ENCODE results near the gene MUS81. TPM values are rescaled to one million over a fixed set of nuclear protein-coding genes. Genes with fewer than 3 reads are reported as not detected.

MUS81 gene
- total RNA-seq, 1 donor from 2014 or later = 71.8 TPM

DNA sequence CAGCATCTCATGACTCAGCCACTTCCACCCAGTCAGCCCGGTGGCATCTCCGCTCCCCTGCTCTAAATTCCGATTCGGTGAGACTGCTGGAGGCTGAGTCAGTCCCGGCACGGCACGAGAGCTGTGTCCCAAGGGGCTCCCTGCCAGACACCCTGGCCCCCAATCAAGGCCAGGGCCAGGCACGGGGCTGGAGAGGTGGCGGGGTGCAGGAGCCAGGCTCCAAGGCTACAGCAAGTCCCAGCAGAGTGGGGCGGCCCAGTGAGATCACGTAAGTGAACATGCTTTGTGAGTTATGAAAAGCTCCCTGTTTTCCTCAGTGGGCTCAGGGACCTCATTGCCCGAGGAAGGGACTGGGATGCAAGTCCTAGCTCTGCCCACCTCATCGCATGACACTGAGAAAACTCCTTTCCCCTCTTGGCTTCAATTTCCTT, 55.6 kb downstream of the MUS81 start:
- TF ChIP-seq, protein P1, sequence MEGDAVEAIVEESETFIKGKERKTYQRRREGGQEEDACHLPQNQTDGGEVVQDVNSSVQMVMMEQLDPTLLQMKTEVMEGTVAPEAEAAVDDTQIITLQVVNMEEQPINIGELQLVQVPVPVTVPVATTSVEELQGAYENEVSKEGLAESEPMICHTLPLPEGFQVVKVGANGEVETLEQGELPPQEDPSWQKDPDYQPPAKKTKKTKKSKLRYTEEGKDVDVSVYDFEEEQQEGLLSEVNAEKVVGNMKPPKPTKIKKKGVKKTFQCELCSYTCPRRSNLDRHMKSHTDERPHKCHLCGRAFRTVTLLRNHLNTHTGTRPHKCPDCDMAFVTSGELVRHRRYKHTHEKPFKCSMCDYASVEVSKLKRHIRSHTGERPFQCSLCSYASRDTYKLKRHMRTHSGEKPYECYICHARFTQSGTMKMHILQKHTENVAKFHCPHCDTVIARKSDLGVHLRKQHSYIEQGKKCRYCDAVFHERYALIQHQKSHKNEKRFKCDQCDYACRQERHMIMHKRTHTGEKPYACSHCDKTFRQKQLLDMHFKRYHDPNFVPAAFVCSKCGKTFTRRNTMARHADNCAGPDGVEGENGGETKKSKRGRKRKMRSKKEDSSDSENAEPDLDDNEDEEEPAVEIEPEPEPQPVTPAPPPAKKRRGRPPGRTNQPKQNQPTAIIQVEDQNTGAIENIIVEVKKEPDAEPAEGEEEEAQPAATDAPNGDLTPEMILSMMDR (conservative IDR thresholded peaks at IDR 0.05; ENCODE audit: low read depth, low read length) = no peak
- H3K4me3 ChIP-seq (ENCODE audit: low read depth, low read length) = peak overlapping the region; percentile 5
- DNase-seq (ENCODE audit: low read depth) = peak; percentile 75

Other genes starting within 250 kb of the MUS81 start
- 55.0 and 55.3 TPM in 2 replicates for gene MAP3K11, start 246.2 kb upstream of the MUS81 start, total RNA-seq
- 35.9 and 41.6 TPM in 2 replicates for gene PCNX3, start 244.7 kb upstream of the MUS81 start, total RNA-seq
- 45.5 and 66.5 TPM in 2 replicates for gene SIPA1, start 222.3 kb upstream of the MUS81 start, total RNA-seq
- 63.6 and 73.0 TPM in 2 replicates for gene RELA, start 197.5 kb upstream of the MUS81 start, total RNA-seq
- gene KAT5, start 148.2 kb upstream of the MUS81 start, total RNA-seq = 47.2 and 72.2 TPM in 2 replicates
- 76.7 and 81.1 TPM in 2 replicates for gene RNASEH2C, start 139.6 kb upstream of the MUS81 start, total RNA-seq
- gene AP5B1, start 79.5 kb upstream of the MUS81 start, total RNA-seq = 14.0 and 17.9 TPM in 2 replicates
- gene OVOL1, start 73.4 kb upstream of the MUS81 start, total RNA-seq = 4.8 and 12.5 TPM in 2 replicates
- gene SNX32, start 26.5 kb upstream of the MUS81 start, total RNA-seq = 2.1 TPM in 1 of 2 replicates, not detected in the other
- gene CFL1, start 2.3 kb upstream of the MUS81 start, total RNA-seq = 2,195 and 2,365 TPM in 2 replicates
- gene EFEMP2, start 12.4 kb downstream of the MUS81 start, total RNA-seq = 45.1 and 94.7 TPM in 2 replicates
- 0.51 and 1.2 TPM in 2 replicates for gene CTSW, start 19.4 kb downstream of the MUS81 start, total RNA-seq
- 85.3 and 135 TPM in 2 replicates for gene FIBP, start 28.0 kb downstream of the MUS81 start, total RNA-seq
- gene CCDC85B, start 30.2 kb downstream of the MUS81 start, total RNA-seq = 76.5 and 94.2 TPM in 2 replicates
- 143 and 172 TPM in 2 replicates for gene FOSL1, start 40.0 kb downstream of the MUS81 start, total RNA-seq
- gene C11orf68, start 58.6 kb downstream of the MUS81 start, total RNA-seq = 6.6 and 12.4 TPM in 2 replicates
- gene DRAP1, start 59.0 kb downstream of the MUS81 start, total RNA-seq = 225 TPM in 2 replicates
- gene TSGA10IP, start 85.0 kb downstream of the MUS81 start, total RNA-seq = not detected in 2 replicates
- 28.8 and 30.2 TPM in 2 replicates for gene SART1, start 101.3 kb downstream of the MUS81 start, total RNA-seq
- gene EIF1AD, start 141.7 kb downstream of the MUS81 start, total RNA-seq = 45.2 and 45.3 TPM in 2 replicates
- 144 and 192 TPM in 2 replicates for gene BANF1, start 142.1 kb downstream of the MUS81 start, total RNA-seq
- 53.4 and 89.1 TPM in 2 replicates for gene CST6, start 151.6 kb downstream of the MUS81 start, total RNA-seq
- 1.4 and 4.7 TPM in 2 replicates for gene CATSPER1, start 166.0 kb downstream of the MUS81 start, total RNA-seq
- 2.1 and 2.3 TPM in 2 replicates for gene GAL3ST3, start 188.7 kb downstream of the MUS81 start, total RNA-seq
- gene SF3B2, start 191.9 kb downstream of the MUS81 start, total RNA-seq = 204 and 229 TPM in 2 replicates
- 17.5 and 24.9 TPM in 2 replicates for gene PACS1, start 209.8 kb downstream of the MUS81 start, total RNA-seq